Measurements from ENCODE around the gene BRINP2.

DNA sequence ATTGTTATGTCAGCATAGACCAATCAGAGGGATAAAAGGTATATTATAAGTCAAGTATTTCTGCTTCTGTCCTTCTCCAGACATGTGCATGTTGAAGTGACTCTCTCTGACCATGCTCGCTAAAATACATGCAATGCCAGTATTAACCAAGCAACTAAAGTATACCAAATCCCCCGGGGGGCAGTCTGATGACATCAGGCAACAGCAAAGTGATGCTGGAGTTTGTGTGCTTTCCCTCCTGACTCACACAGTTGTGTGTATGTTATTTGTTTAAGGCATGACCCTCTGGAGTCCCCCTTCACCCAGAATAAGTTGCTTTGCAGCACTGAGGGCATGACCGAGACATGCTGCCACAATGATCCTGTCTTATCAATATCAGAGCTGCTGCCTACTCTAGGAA is 2.1 kb downstream of the BRINP2 start:
- TF ChIP-seq POLR2A (IDR thresholded peaks at IDR 0.05) = no peak
- TF ChIP-seq, protein P1, sequence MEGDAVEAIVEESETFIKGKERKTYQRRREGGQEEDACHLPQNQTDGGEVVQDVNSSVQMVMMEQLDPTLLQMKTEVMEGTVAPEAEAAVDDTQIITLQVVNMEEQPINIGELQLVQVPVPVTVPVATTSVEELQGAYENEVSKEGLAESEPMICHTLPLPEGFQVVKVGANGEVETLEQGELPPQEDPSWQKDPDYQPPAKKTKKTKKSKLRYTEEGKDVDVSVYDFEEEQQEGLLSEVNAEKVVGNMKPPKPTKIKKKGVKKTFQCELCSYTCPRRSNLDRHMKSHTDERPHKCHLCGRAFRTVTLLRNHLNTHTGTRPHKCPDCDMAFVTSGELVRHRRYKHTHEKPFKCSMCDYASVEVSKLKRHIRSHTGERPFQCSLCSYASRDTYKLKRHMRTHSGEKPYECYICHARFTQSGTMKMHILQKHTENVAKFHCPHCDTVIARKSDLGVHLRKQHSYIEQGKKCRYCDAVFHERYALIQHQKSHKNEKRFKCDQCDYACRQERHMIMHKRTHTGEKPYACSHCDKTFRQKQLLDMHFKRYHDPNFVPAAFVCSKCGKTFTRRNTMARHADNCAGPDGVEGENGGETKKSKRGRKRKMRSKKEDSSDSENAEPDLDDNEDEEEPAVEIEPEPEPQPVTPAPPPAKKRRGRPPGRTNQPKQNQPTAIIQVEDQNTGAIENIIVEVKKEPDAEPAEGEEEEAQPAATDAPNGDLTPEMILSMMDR (IDR thresholded peaks at IDR 0.05) = no peak

All from thyroid gland (tissue), 4 donors.